NB4 (cell line): ENCODE data around the gene C22orf23.

ENCODE experiments used
- DNase-seq: peaks from one replicate; pipeline ENCODE4 v3.0.0; 2010; ENCODE audit warnings: low read depth
- H3K4me3 ChIP-seq: one replicate; pipeline ENCODE4 v1.5.1; 2011; ENCODE audit warnings: mild to moderate bottlenecking, low read depth, low read length, moderate library complexity
- CTCF ChIP-seq: IDR thresholded peaks from one replicate; pipeline ENCODE4 v1.5.1; 2012; ENCODE audit warnings: low read depth, low read length
- MAX ChIP-seq: IDR thresholded peaks from 2 replicates; pipeline ENCODE4 v1.6.1; 2011; ENCODE audit warnings: low read depth, low read length
- MYC ChIP-seq: IDR thresholded peaks from 2 replicates; pipeline ENCODE4 v1.6.1; 2011; ENCODE audit warnings: low read depth, low read length
- POLR2A ChIP-seq: IDR thresholded peaks from 2 replicates; pipeline ENCODE4 v1.6.1; 2011; ENCODE audit warnings: mild to moderate bottlenecking; ENCODE audit not compliant: insufficient read length; ENCODE audit errors: extremely low read depth

Gene C22orf23

GRCh38 chr22:37925330-37925729, 28.1 kb downstream of the C22orf23 start:
- TF ChIP-seq POLR2A = no peak
- no peak for TF ChIP-seq MAX
- TF ChIP-seq MYC = no peak
- TF ChIP-seq CTCF = no peak
- H3K4me3 ChIP-seq = no peak overlapping the region
- DNase-seq = no peak

- no peak overlapping the region for H3K4me3 ChIP-seq
- TF ChIP-seq MAX = no peak
- no peak for TF ChIP-seq MYC
- no peak for TF ChIP-seq POLR2A
- no peak for TF ChIP-seq CTCF
- DNase-seq = no peak
Observed at GRCh38 chr22:37924386-37925065, 28.9 kb downstream of the C22orf23 start.

- TF ChIP-seq CTCF (no peak), MYC (no peak), MAX (no peak), POLR2A (no peak)
- no peak overlapping the region for H3K4me3 ChIP-seq
- no peak for DNase-seq
Observed at GRCh38 chr22:37923927-37924326, 29.5 kb downstream of the C22orf23 start.

GRCh38 chr22:37922191-37922590, 31.2 kb downstream of the C22orf23 start:
- no peak overlapping the region for H3K4me3 ChIP-seq
- no peak for DNase-seq
- no peak for TF ChIP-seq MAX
- no peak for TF ChIP-seq MYC
- TF ChIP-seq POLR2A = no peak
- TF ChIP-seq CTCF = no peak

GRCh38 chr22:37920126-37920525, 33.3 kb downstream of the C22orf23 start:
- H3K4me3 ChIP-seq = no peak overlapping the region
- TF ChIP-seq MYC (no peak), POLR2A (no peak), CTCF (no peak), MAX (no peak)
- no peak for DNase-seq
